HepG2 (cell line): ENCODE results near the gene RHBDD3. TPM values are rescaled to one million over a fixed set of nuclear protein-coding genes. Genes with fewer than 3 reads are reported as not detected.
"Not testable (repeated sequence)": the region's sequence is repeated elsewhere in the genome, so short reads cannot be mapped to it uniquely, and the experiment has no call there.

Source experiments
- ATAC-seq: fragments of 200-7000 bp; cut with Tn5 transposase; 3 replicates; pipeline ENCODE4 v1.9.1; 2020; ENCODE audit warnings: mild to moderate bottlenecking, moderate library complexity
- BruUV-seq: library from RNA; stranded (reverse); fragments of 400-500 nt; replicated peaks from 2 replicates; lab custom pipeline; 2021; lab: Mats Ljungman, UMichigan
- CTCF ChIA-PET: fragments of 300-600 bp; formaldehyde crosslinking; extraction: SDS; loops from one replicate; lab custom pipeline; 2021; ENCODE audit warnings: low total read pairs, inconsistent platforms, low intra/inter-chr PET ratio; lab: Yijun Ruan, JAX
- POLR2A ChIA-PET: fragments of 350-600 bp; sonication (Branson Sonifier 250); formaldehyde crosslinking; loops from one replicate; lab custom pipeline; 2020; ENCODE audit warnings: antibody characterized with exemption, inconsistent platforms; lab: Yijun Ruan, JAX
- DNase-seq: peaks from one replicate; pipeline ENCODE4 v3.0.0-alpha.2; 2015; ENCODE audit warnings: low spot score
- FAIRE-seq: peaks from 3 replicates; lab custom pipeline; 2011; peaks lifted over from hg19 to GRCh38; lab: Jason Lieb, UNC
- H2AFZ ChIP-seq: one replicate; pipeline ENCODE4 v1.6.1; 2011; ENCODE audit warnings: low read length, inconsistent platforms
- H3K27ac ChIP-seq: fragments of 300-600 bp; 3 replicates; pipeline ENCODE4 v1.8.0; 2011; ENCODE audit warnings: mixed run types, mild to moderate bottlenecking, mixed read lengths, low read length, inconsistent platforms; ENCODE audit not compliant: insufficient read depth; ENCODE audit errors: extremely low read length
- H3K27me3 ChIP-seq, 2 experiments: fragments of 200-600 bp in 1 of 2; 2 replicates in 1 of 2; 3 replicates in 1 of 2; pipeline versions ENCODE4 v1.6.0 to v1.8.0; 2011; ENCODE audit warnings: low read length in 2 of 2, mild to moderate bottlenecking in 2 of 2, moderate library complexity in 2 of 2, inconsistent platforms in 1 of 2; ENCODE audit not compliant: insufficient read depth in 2 of 2, control insufficient read depth in 1 of 2
- H3K36me3 ChIP-seq, 2 experiments: fragments of 200-600 bp in 1 of 2; replicated peaks in 1 of 2; 2 replicates in 1 of 2; 3 replicates in 1 of 2; pipeline versions ENCODE4 v1.5.1 to v1.8.0; 2011; ENCODE audit warnings: low read length in 2 of 2, inconsistent platforms in 1 of 2; ENCODE audit not compliant: insufficient read depth in 2 of 2, control insufficient read depth in 1 of 2
- H3K4me1 ChIP-seq: 2 replicates; pipeline ENCODE4 v1.5.1; 2012; ENCODE audit warnings: low read length, inconsistent platforms; ENCODE audit not compliant: insufficient read depth
- H3K4me2 ChIP-seq: 2 replicates; pipeline ENCODE4 v1.6.0; 2011; ENCODE audit warnings: low read depth, low read length, inconsistent platforms
- H3K4me3 ChIP-seq, 3 experiments: fragments of 200-600 bp in 1 of 3; sonication (generic), shearing (Covaris generic) in 1 of 3; replicated peaks in 1 of 3; 2 replicates each; pipeline ENCODE4 v1.5.1; 2011 to 2016; ENCODE audit warnings: low read length in 3 of 3, inconsistent platforms in 2 of 3, low read depth in 2 of 3, mild to moderate bottlenecking in 2 of 3, control low read depth in 1 of 3, mixed read lengths in 1 of 3; ENCODE audit not compliant: insufficient read depth in 1 of 3
- H3K79me2 ChIP-seq: one replicate; pipeline ENCODE4 v1.6.1; 2011; ENCODE audit warnings: low read length, inconsistent platforms; ENCODE audit not compliant: insufficient read depth
- H3K9ac ChIP-seq: 2 replicates; pipeline ENCODE4 v1.6.0; 2011; ENCODE audit warnings: mild to moderate bottlenecking, low read depth, low read length, inconsistent platforms; ENCODE audit not compliant: insufficient read depth
- H3K9me3 ChIP-seq: 2 replicates; pipeline ENCODE4 v1.5.1; 2012; ENCODE audit warnings: mild to moderate bottlenecking, low read length
- H4K20me1 ChIP-seq: 2 replicates; pipeline ENCODE4 v1.6.0; 2011; ENCODE audit warnings: inconsistent platforms, mild to moderate bottlenecking, low read length, moderate library complexity; ENCODE audit not compliant: insufficient read depth
- MEF2D ChIP-seq: sonication (generic); formaldehyde crosslinking; IDR thresholded peaks from 2 replicates; pipeline ENCODE4 v1.5.1; 2020; ENCODE audit warnings: mild to moderate bottlenecking, missing genetic modification reagents
- MLLT10 ChIP-seq: sonication (generic); formaldehyde crosslinking; IDR thresholded peaks from 2 replicates; pipeline ENCODE4 v1.4.0; 2020; ENCODE audit warnings: missing genetic modification reagents
- NBN ChIP-seq: fragments of 450-650 bp; conservative IDR thresholded peaks from 2 replicates; pipeline ENCODE4 v1.6.1; 2017
- PHF20 ChIP-seq: sonication (generic); formaldehyde crosslinking; IDR thresholded peaks from 2 replicates; pipeline ENCODE4 v1.5.0; 2020; ENCODE audit warnings: mild to moderate bottlenecking, missing genetic modification reagents
- SP1 ChIP-seq, 2 experiments: fragments of 450-650 bp in 1 of 2; sonication (generic) in 1 of 2; formaldehyde crosslinking in 1 of 2; IDR thresholded peaks; 2 replicates each; pipeline versions ENCODE4 v1.4.0 to v1.6.1; 2016 to 2020; ENCODE audit warnings: missing genetic modification reagents in 1 of 2
- U2AF2 ChIP-seq: fragments of 200-400 bp; formaldehyde crosslinking; IDR thresholded peaks from 2 replicates; pipeline ENCODE4 v1.6.1; 2017; ENCODE audit warnings: low read depth, mild to moderate bottlenecking, low read length
- ZNF282 ChIP-seq: fragments of 450-650 bp; IDR thresholded peaks from 2 replicates; pipeline ENCODE4 v1.6.1; 2018; ENCODE audit not compliant: partially characterized antibody
- WGBS: methylation state at CpG from one replicate; pipeline ENCODE4 v1.1.6; 2017; ENCODE audit warnings: low lambda C conversion rate; 5-methylcytosine and 5-hydroxymethylcytosine counted together
- in situ Hi-C: cut with HindIII; loops from 2 replicates; pipeline ENCODE4 v1.10.0; 2017; ENCODE audit warnings: low pct_unique_long_range_greater_than_20kb; ENCODE audit not compliant: extremely low pct_ligation_motif_present
- intact Hi-C: fragments of 100-400 bp; cut with micrococcal nuclease; formaldehyde crosslinking; loops from one replicate; pipeline ENCODE4 v1.10.0; 2022; ENCODE audit not compliant: unreplicated experiment
- polyA plus RNA-seq, 8 experiments: library from polyadenylated mRNA; depleted of rRNA in 3 of 8; stranded (reverse) in 7 of 8; unstranded in 1 of 8; fragments of >200 nt; fragmentation: Illumina TruSeq in 4 of 8; extraction: Trizol in 4 of 8; gene quantifications; 2 replicates each; pipeline versions ENCODE4 v1.2.1 to v1.2.3, GENCODE V29; 2011 to 2016; ENCODE audit warnings: low read depth in 4 of 8, missing spikeins in 1 of 8, mixed read lengths in 1 of 8; ENCODE audit not compliant: insufficient read depth in 1 of 8
- total RNA-seq, 5 experiments: library from RNA; depleted of rRNA; stranded (reverse); fragments of >200 nt; fragmentation: Illumina TruSeq; extraction: Trizol; gene quantifications; 2 replicates each; pipeline ENCODE4 v1.2.3, GENCODE V29; 2016; ENCODE audit warnings: low read depth in 1 of 5
- TF ChIP-seq, protein P1 (sequence below): sonication (generic); formaldehyde crosslinking; IDR thresholded peaks from 2 replicates; pipeline ENCODE4 v1.8.0; 2022; ENCODE audit warnings: low read depth, missing genetic modification reagents
- TF ChIP-seq, protein P2 (sequence below), 2 experiments: sonication (generic) in 1 of 2; formaldehyde crosslinking in 1 of 2; IDR thresholded peaks; 2 replicates each; pipeline versions ENCODE4 v1.5.1 to v1.6.1; 2011 to 2020; ENCODE audit warnings: borderline replicate concordance in 1 of 2, low read depth in 1 of 2, low read length in 1 of 2, mild to moderate bottlenecking in 1 of 2, missing genetic modification reagents in 1 of 2, moderate library complexity in 1 of 2
- TF ChIP-seq, protein P3 (sequence below): sonication (generic); formaldehyde crosslinking; conservative IDR thresholded peaks from 2 replicates; pipeline ENCODE4 v1.4.0; 2020; ENCODE audit warnings: missing genetic modification reagents

The RHBDD3 gene
- total and polyA plus RNA-seq, 2 of the 13 experiments (the other 11 are each of a cell fraction or from before 2014, with no cell fraction given), result 12.1 to 26.7 TPM

DNA sequence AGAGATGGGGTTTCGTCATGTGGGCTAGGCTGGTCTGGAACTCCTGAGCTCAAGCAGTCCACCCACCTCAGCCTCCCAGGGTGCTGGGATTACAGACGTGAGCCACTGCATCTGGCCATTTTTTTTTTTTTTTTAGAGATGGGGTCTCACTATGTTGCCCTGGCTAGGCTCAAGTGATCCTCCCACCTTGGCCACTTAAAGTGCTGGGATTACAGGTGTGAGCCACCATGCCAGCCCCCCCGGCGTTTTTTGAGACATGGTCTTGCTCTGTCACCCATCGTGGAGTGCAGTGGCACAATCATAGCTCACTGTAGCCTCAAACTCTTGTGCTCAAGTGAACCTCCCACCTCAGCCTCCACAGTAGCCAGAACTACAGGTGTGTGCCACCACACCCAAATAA is 16.5 kb downstream of the RHBDD3 start:
- H3K27ac ChIP-seq, result no peak overlapping the region
- WGBS, result 53% methylated on average over 5 of the region's 5 CpGs
- peaks cover 15% of the 10 kb centered on the region for H3K4me1 ChIP-seq
- no peak overlapping the region for H3K9ac ChIP-seq
- ChIA-PET CTCF (no interaction called here), POLR2A (no interaction called here)
- H3K9me3 ChIP-seq, result no peaks in the 10 kb centered on the region
- BruUV-seq, result no TSS peak
- no peak for DNase-seq
- FAIRE-seq, result no peak
- no peak for ATAC-seq
- H3K4me3 ChIP-seq, result no peak overlapping the region
- no peak overlapping the region for H3K4me2 ChIP-seq
- H4K20me1 ChIP-seq, result no peaks in the 10 kb centered on the region
- in situ Hi-C loops, result loop anchor here (10.0 kb wide), 1 partner anchor 386 kb away; no protein-coding TSS in a partner anchor
- TF ChIP-seq U2AF2 (no peak), ZNF282 (no peak), MEF2D (CRISPR knock-in tag) (no peak), SP1 (IDR thresholded peaks at IDR 0.05) (no peak), SP1 (CRISPR knock-in tag; IDR thresholded peaks at IDR 0.05) (no peak), MLLT10 (CRISPR knock-in tag) (no peak), NBN (no peak), PHF20 (CRISPR knock-in tag) (no peak)
- TF ChIP-seq, protein P1, sequence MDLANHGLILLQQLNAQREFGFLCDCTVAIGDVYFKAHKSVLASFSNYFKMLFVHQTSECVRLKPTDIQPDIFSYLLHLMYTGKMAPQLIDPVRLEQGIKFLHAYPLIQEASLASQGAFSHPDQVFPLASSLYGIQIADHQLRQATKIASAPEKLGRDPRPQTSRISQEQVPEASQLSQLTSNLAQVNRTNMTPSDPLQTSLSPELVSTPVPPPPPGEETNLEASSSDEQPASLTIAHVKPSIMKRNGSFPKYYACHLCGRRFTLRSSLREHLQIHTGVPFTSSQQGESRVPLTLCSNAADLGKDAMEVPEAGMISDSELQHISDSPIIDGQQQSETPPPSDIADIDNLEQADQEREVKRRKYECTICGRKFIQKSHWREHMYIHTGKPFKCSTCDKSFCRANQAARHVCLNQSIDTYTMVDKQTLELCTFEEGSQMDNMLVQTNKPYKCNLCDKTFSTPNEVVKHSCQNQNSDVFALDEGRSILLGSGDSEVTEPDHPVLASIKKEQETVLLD (CRISPR knock-in tag), result no peak
- TF ChIP-seq, protein P2, sequence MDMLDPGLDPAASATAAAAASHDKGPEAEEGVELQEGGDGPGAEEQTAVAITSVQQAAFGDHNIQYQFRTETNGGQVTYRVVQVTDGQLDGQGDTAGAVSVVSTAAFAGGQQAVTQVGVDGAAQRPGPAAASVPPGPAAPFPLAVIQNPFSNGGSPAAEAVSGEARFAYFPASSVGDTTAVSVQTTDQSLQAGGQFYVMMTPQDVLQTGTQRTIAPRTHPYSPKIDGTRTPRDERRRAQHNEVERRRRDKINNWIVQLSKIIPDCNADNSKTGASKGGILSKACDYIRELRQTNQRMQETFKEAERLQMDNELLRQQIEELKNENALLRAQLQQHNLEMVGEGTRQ (IDR thresholded peaks at IDR 0.05; ENCODE audit: low read depth, low read length), result no peak
- TF ChIP-seq, protein P2 (CRISPR knock-in tag; IDR thresholded peaks at IDR 0.05; ENCODE audit: borderline replicate concordance), result no peak
- TF ChIP-seq, protein P3, sequence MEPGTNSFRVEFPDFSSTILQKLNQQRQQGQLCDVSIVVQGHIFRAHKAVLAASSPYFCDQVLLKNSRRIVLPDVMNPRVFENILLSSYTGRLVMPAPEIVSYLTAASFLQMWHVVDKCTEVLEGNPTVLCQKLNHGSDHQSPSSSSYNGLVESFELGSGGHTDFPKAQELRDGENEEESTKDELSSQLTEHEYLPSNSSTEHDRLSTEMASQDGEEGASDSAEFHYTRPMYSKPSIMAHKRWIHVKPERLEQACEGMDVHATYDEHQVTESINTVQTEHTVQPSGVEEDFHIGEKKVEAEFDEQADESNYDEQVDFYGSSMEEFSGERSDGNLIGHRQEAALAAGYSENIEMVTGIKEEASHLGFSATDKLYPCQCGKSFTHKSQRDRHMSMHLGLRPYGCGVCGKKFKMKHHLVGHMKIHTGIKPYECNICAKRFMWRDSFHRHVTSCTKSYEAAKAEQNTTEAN (CRISPR knock-in tag), result no peak
- H2AFZ ChIP-seq, result no peak overlapping the region
- intact Hi-C loops, result no loop called here
- no peaks in the 10 kb centered on the region for H3K79me2 ChIP-seq
- no peaks in the 10 kb centered on the region for H3K36me3 ChIP-seq
- no peaks in the 10 kb centered on the region for H3K27me3 ChIP-seq

DNA sequence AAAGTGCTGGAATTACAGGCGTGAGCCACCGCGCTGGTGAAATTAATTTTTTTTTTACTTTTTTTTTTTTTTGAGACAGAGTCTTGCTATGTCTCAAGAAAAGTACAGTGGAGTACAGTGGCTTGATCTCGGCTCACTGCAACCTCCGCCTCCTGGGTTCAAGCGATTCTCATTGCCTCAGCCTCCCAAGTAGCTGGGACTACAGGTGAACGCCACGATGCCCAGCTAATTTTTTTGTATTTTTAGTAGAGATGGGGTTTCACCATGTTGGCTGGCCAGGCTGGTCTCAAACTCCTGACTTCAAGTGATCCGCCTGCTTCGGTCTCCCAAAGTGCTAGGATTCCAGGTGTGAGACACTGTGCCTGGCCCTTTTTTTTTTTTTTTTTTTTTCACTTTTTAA is 19.9 kb downstream of the RHBDD3 start:
- CTCF ChIA-PET, H4K20me1 ChIP-seq, POLR2A ChIA-PET, H3K27ac ChIP-seq, H3K4me3 ChIP-seq, H3K36me3 ChIP-seq, H3K27me3 ChIP-seq, H3K9ac ChIP-seq, DNase-seq, BruUV-seq, H2AFZ ChIP-seq, H3K9me3 ChIP-seq, ATAC-seq, FAIRE-seq, H3K4me2 ChIP-seq, H3K79me2 ChIP-seq: not testable (repeated sequence)
- H3K4me1 ChIP-seq, result peaks cover 16% of the 10 kb centered on the region
- in situ Hi-C loops, result loop anchor here (5.0 kb wide), 1 partner anchor 46 kb away; no protein-coding TSS in a partner anchor
- intact Hi-C loops, result loop anchor here (5.0 kb wide), 1 partner anchor 91 kb away; no protein-coding TSS in a partner anchor
- 76% methylated on average over 10 of the region's 10 CpGs for WGBS
